SK-N-SH (cell line): ENCODE results near the gene NAA10. TPM values are rescaled to one million over a fixed set of nuclear protein-coding genes. Genes with fewer than 3 reads are reported as not detected.

Experiments used
- CTCF ChIA-PET: fragments of 300-600, 350-600 bp; formaldehyde crosslinking; extraction: SDS; loops from one replicate; lab custom pipeline; 2021; lab: Yijun Ruan, JAX
- POLR2A ChIA-PET: fragments of 350-600 bp; sonication (Branson Sonifier 250); formaldehyde crosslinking; extraction: SDS; loops from one replicate; lab custom pipeline; 2020; ENCODE audit warnings: antibody characterized with exemption, inconsistent platforms; lab: Yijun Ruan, JAX
- DNase-seq: peaks from one replicate; pipeline ENCODE4 v3.0.0; 2012
- H2AFZ ChIP-seq: fragments of 200-600 bp; sonication (generic); 2 replicates; pipeline ENCODE4 v1.8.1; 2016; ENCODE audit warnings: antibody characterized with exemption, mild to moderate bottlenecking, low read depth
- H3F3A ChIP-seq: fragments of 200-600 bp; sonication (generic); replicated peaks from 2 replicates; pipeline ENCODE3; 2016; ENCODE audit warnings: antibody characterized with exemption, mild to moderate bottlenecking; ENCODE audit not compliant: insufficient read depth
- H3K27ac ChIP-seq, 2 experiments: fragments of 200-500 bp in 1 of 2; fragments of 200-600 bp in 1 of 2; sonication (Bioruptor generic) in 1 of 2; sonication (generic), shearing (Covaris generic) in 1 of 2; 2 replicates each; pipeline versions ENCODE4 v1.5.1 to v1.6.1; 2014 to 2016; ENCODE audit warnings: low read depth in 2 of 2, inconsistent platforms in 1 of 2, low read length in 1 of 2, mild to moderate bottlenecking in 1 of 2, mixed read lengths in 1 of 2
- H3K27me3 ChIP-seq: fragments of 200-600 bp; sonication (generic), shearing (Covaris generic); 2 replicates; pipeline ENCODE4 v1.6.1; 2016; ENCODE audit warnings: mixed run types; ENCODE audit not compliant: insufficient read depth
- H3K36me3 ChIP-seq, 2 experiments: fragments of 200-500 bp in 1 of 2; fragments of 200-600 bp in 1 of 2; sonication (Bioruptor generic) in 1 of 2; sonication (generic) in 1 of 2; replicated peaks in 1 of 2; 2 replicates each; pipeline versions ENCODE3 to v1.5.1; 2014 to 2016; ENCODE audit warnings: low read length in 1 of 2, mild to moderate bottlenecking in 1 of 2; ENCODE audit not compliant: insufficient read depth in 2 of 2, control insufficient read depth in 1 of 2
- H3K4me1 ChIP-seq, 2 experiments: fragments of 200-500 bp in 1 of 2; fragments of 200-600 bp in 1 of 2; sonication (Bioruptor generic) in 1 of 2; sonication (generic), shearing (Covaris generic) in 1 of 2; 2 replicates each; pipeline versions ENCODE4 v1.5.1 to v1.6.1; 2014 to 2016; ENCODE audit warnings: low read depth in 1 of 2, low read length in 1 of 2, mixed run types in 1 of 2; ENCODE audit not compliant: insufficient read depth in 2 of 2, control insufficient read depth in 1 of 2
- H3K4me2 ChIP-seq: fragments of 200-600 bp; sonication (generic), shearing (Covaris generic); 2 replicates; pipeline ENCODE4 v1.6.1; 2017; ENCODE audit warnings: mixed run types
- H3K4me3 ChIP-seq, 2 experiments: fragments of 200-500 bp in 1 of 2; fragments of 200-600 bp in 1 of 2; sonication (Bioruptor generic) in 1 of 2; sonication (generic), shearing (Covaris generic) in 1 of 2; 2 replicates each; pipeline versions ENCODE4 v1.5.1 to v1.8.1; 2014 to 2016; ENCODE audit warnings: low read depth in 2 of 2, inconsistent platforms in 1 of 2, low read length in 1 of 2, mild to moderate bottlenecking in 1 of 2, mixed read lengths in 1 of 2, moderate library complexity in 1 of 2
- H3K79me2 ChIP-seq: fragments of 200-600 bp; sonication (generic); 2 replicates; pipeline ENCODE4 v1.8.1; 2017; ENCODE audit warnings: mild to moderate bottlenecking; ENCODE audit not compliant: insufficient read depth
- H3K9ac ChIP-seq: fragments of 200-600 bp; sonication (generic); 2 replicates; pipeline ENCODE4 v1.6.1; 2017; ENCODE audit warnings: mixed run types
- H3K9me2 ChIP-seq: fragments of 200-600 bp; sonication (generic); 2 replicates; pipeline ENCODE4 v1.6.1; 2017; ENCODE audit warnings: mixed run types
- H3K9me3 ChIP-seq: fragments of 200-600 bp; sonication (generic); 2 replicates; pipeline ENCODE4 v1.6.1; 2017; ENCODE audit warnings: mixed run types, mild to moderate bottlenecking, moderate library complexity
- H4K20me1 ChIP-seq: fragments of 200-600 bp; sonication (generic); 2 replicates; pipeline ENCODE4 v1.6.1; 2017; ENCODE audit warnings: mild to moderate bottlenecking, mixed run types; ENCODE audit not compliant: insufficient read depth
- JUND ChIP-seq: IDR thresholded peaks from 2 replicates; pipeline ENCODE4 v1.4.0; 2012
- POLR2AphosphoS5 ChIP-seq: IDR thresholded peaks from 2 replicates; pipeline ENCODE4 v1.6.1; 2012; ENCODE audit warnings: low read depth, low read length
- RAD21 ChIP-seq: IDR thresholded peaks from 2 replicates; pipeline ENCODE4 v1.6.1; 2012; ENCODE audit warnings: mild to moderate bottlenecking, low read length
- RCOR1 ChIP-seq: fragments of 150-350 bp; IDR thresholded peaks from 2 replicates; pipeline ENCODE4 v1.6.1; 2017; ENCODE audit warnings: antibody characterized with exemption, low read length
- RXRA ChIP-seq: IDR thresholded peaks from 2 replicates; pipeline ENCODE4 v1.4.0; 2012; ENCODE audit warnings: low read depth, mild to moderate bottlenecking, borderline replicate concordance
- SIN3A ChIP-seq: IDR thresholded peaks from 2 replicates; pipeline ENCODE4 v1.6.1; 2012; ENCODE audit warnings: low read depth, mild to moderate bottlenecking, low read length, moderate library complexity, borderline replicate concordance
- TCF12 ChIP-seq: IDR thresholded peaks from 2 replicates; pipeline ENCODE4 v1.4.0; 2012
- TEAD4 ChIP-seq: IDR thresholded peaks from 2 replicates; pipeline ENCODE4 v1.4.0; 2012; ENCODE audit warnings: mild to moderate bottlenecking, borderline replicate concordance; ENCODE audit not compliant: insufficient read depth
- WGBS: methylation state at CpG from one replicate; pipeline ENCODE4 v1.1.6; 2017; ENCODE audit warnings: low lambda C conversion rate; 5-methylcytosine and 5-hydroxymethylcytosine counted together
- polyA plus RNA-seq, 3 experiments: library from polyadenylated mRNA; depleted of rRNA; stranded (reverse); fragments of >200 nt; gene quantifications; 2 replicates each; pipeline ENCODE4 v1.2.3, GENCODE V29; 2012
- TF ChIP-seq, protein P1 (sequence below): fragments of 150-350 bp; IDR thresholded peaks from 2 replicates; pipeline ENCODE4 v1.6.1; 2016; ENCODE audit warnings: mild to moderate bottlenecking, low read depth, low read length
- TF ChIP-seq, protein P2 (sequence below): fragments of 150-350 bp; IDR thresholded peaks from 2 replicates; pipeline ENCODE4 v1.6.1; 2017; ENCODE audit warnings: antibody characterized with exemption, low read length, low read depth, borderline replicate concordance
- TF ChIP-seq, protein P3 (sequence below): IDR thresholded peaks from 2 replicates; pipeline ENCODE4 v1.6.1; 2012; ENCODE audit warnings: mild to moderate bottlenecking, low read depth, low read length, moderate library complexity
- TF ChIP-seq, protein P4 (sequence below): IDR thresholded peaks from 2 replicates; pipeline ENCODE4 v1.4.0; 2012; ENCODE audit warnings: low read depth, borderline replicate concordance
- TF ChIP-seq, protein P5 (sequence below): IDR thresholded peaks from 2 replicates; pipeline ENCODE4; 2012
- TF ChIP-seq, protein P6 (sequence below): IDR thresholded peaks from 2 replicates; pipeline ENCODE4 v1.4.0; 2012; ENCODE audit warnings: low read depth

Gene NAA10
- polyA plus RNA-seq, 1 of the 3 experiments (the other 2 are of a cell fraction) = 229 TPM

DNA sequence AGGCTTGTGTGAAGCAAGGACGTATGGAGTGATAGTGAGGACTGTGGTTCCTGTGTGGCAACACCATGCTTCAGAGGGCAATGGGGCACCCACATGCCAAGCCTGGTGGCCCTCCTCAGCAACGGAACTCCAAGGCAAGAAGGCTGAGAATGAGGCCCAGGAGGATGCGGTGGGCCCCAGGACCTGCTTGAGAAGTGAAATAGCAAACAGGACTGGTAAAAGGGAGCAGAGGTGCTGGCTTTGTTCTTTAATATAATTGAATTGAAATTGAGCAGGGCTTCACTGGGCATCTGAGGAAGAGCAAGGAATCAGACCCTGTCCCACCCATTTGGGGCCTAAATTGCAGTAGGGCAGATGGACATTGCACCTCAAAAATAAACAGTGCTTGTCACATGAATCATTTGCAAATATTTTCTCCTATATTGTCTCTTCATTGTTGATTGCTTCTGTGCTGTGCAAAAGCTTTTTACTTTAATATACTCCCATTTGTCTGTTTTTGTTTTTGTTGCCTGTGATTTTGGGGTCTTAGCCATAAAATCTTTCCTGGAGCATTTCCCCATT is 40.0 kb upstream of the NAA10 start:
- Histone ChIP-seq H3K79me2 (peaks cover 28% of the 10 kb centered on the region), H4K20me1 (peaks cover 1% of the 10 kb centered on the region), H3F3A (peaks cover 7% of the 10 kb centered on the region), H3K9me3 (no peaks in the 10 kb centered on the region), H3K27ac (no peak overlapping the region; a peak in 1 of 4 replicates), H2AFZ (no peak overlapping the region), H3K36me3 (no peaks in the 10 kb centered on the region), H3K9ac (no peak overlapping the region), H3K9me2 (no peaks in the 10 kb centered on the region), H3K27me3 (no peaks in the 10 kb centered on the region), H3K4me3 (no peak overlapping the region), H3K4me1 (peaks cover 0 to 17% of the 10 kb centered on the region in 2 experiments; a peak in 1 of 4 replicates), H3K4me2 (no peak overlapping the region)
- no peak for DNase-seq
- ChIA-PET CTCF (interaction anchor here (1.4 to 1.9 kb wide), 2 partner anchors 28 to 39 kb away, joined by 4 to 13 read pairs; no protein-coding TSS in a partner anchor), POLR2A (interaction anchor here (1.3 kb wide), 1 partner anchor 44 kb away, joined by 3 read pairs; no protein-coding TSS in a partner anchor)
- 87% methylated on average over 3 of the region's 3 CpGs for WGBS
- TF ChIP-seq POLR2AphosphoS5 (no peak), TEAD4 (no peak), RAD21 (no peak), RXRA (no peak), SIN3A (no peak), JUND (no peak), TCF12 (no peak), RCOR1 (no peak)
- TF ChIP-seq, protein P1, sequence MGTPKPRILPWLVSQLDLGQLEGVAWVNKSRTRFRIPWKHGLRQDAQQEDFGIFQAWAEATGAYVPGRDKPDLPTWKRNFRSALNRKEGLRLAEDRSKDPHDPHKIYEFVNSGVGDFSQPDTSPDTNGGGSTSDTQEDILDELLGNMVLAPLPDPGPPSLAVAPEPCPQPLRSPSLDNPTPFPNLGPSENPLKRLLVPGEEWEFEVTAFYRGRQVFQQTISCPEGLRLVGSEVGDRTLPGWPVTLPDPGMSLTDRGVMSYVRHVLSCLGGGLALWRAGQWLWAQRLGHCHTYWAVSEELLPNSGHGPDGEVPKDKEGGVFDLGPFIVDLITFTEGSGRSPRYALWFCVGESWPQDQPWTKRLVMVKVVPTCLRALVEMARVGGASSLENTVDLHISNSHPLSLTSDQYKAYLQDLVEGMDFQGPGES = no peak
- TF ChIP-seq, protein P2, sequence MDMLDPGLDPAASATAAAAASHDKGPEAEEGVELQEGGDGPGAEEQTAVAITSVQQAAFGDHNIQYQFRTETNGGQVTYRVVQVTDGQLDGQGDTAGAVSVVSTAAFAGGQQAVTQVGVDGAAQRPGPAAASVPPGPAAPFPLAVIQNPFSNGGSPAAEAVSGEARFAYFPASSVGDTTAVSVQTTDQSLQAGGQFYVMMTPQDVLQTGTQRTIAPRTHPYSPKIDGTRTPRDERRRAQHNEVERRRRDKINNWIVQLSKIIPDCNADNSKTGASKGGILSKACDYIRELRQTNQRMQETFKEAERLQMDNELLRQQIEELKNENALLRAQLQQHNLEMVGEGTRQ = no peak
- TF ChIP-seq, protein P3, sequence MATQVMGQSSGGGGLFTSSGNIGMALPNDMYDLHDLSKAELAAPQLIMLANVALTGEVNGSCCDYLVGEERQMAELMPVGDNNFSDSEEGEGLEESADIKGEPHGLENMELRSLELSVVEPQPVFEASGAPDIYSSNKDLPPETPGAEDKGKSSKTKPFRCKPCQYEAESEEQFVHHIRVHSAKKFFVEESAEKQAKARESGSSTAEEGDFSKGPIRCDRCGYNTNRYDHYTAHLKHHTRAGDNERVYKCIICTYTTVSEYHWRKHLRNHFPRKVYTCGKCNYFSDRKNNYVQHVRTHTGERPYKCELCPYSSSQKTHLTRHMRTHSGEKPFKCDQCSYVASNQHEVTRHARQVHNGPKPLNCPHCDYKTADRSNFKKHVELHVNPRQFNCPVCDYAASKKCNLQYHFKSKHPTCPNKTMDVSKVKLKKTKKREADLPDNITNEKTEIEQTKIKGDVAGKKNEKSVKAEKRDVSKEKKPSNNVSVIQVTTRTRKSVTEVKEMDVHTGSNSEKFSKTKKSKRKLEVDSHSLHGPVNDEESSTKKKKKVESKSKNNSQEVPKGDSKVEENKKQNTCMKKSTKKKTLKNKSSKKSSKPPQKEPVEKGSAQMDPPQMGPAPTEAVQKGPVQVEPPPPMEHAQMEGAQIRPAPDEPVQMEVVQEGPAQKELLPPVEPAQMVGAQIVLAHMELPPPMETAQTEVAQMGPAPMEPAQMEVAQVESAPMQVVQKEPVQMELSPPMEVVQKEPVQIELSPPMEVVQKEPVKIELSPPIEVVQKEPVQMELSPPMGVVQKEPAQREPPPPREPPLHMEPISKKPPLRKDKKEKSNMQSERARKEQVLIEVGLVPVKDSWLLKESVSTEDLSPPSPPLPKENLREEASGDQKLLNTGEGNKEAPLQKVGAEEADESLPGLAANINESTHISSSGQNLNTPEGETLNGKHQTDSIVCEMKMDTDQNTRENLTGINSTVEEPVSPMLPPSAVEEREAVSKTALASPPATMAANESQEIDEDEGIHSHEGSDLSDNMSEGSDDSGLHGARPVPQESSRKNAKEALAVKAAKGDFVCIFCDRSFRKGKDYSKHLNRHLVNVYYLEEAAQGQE = no peak
- TF ChIP-seq, protein P4, sequence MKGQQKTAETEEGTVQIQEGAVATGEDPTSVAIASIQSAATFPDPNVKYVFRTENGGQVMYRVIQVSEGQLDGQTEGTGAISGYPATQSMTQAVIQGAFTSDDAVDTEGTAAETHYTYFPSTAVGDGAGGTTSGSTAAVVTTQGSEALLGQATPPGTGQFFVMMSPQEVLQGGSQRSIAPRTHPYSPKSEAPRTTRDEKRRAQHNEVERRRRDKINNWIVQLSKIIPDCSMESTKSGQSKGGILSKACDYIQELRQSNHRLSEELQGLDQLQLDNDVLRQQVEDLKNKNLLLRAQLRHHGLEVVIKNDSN = no peak
- TF ChIP-seq, protein P5, sequence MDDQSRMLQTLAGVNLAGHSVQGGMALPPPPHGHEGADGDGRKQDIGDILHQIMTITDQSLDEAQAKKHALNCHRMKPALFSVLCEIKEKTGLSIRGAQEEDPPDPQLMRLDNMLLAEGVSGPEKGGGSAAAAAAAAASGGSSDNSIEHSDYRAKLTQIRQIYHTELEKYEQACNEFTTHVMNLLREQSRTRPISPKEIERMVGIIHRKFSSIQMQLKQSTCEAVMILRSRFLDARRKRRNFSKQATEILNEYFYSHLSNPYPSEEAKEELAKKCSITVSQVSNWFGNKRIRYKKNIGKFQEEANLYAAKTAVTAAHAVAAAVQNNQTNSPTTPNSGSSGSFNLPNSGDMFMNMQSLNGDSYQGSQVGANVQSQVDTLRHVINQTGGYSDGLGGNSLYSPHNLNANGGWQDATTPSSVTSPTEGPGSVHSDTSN = no peak
- TF ChIP-seq, protein P6, sequence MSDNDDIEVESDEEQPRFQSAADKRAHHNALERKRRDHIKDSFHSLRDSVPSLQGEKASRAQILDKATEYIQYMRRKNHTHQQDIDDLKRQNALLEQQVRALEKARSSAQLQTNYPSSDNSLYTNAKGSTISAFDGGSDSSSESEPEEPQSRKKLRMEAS = no peak
